ENCODE data around the gene LARP7.
"Not testable (repeated sequence)": the region's sequence is repeated elsewhere in the genome, so short reads cannot be mapped to it uniquely, and the experiment has no call there.

LARP7 gene

DNA sequence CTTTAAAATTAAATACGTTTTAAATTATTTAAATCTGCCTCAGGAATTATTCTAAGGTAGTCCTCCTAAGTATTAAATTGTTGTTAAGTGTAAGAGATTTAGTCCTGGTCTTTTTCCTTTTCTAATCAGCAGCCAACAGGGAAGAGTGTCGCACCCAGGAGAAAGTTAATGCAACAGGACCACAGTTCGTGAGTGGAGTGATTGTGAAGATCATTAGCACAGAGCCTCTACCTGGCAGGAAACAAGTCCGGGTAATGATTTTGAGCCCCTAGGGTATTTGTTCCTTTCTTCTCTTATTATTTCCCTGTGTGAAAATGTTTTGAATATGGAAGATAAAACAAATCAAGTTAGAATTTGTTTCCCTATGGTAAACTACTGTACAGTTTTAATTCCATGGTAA is 13.4 kb downstream of the LARP7 start:
- DNase-seq: no peak

GRCh38 chr4:112651641-112652040 is 14.7 kb downstream of the LARP7 start:
- no peak for DNase-seq

- DNase-seq: no peak
Observed at GRCh38 chr4:112652216-112652615, 15.3 kb downstream of the LARP7 start.

GRCh38 chr4:112655270-112655669 is 18.3 kb downstream of the LARP7 start:
- DNase-seq: no peak

- not testable (repeated sequence) for DNase-seq
Observed at GRCh38 chr4:112656115-112656514, 19.2 kb downstream of the LARP7 start.

DNA sequence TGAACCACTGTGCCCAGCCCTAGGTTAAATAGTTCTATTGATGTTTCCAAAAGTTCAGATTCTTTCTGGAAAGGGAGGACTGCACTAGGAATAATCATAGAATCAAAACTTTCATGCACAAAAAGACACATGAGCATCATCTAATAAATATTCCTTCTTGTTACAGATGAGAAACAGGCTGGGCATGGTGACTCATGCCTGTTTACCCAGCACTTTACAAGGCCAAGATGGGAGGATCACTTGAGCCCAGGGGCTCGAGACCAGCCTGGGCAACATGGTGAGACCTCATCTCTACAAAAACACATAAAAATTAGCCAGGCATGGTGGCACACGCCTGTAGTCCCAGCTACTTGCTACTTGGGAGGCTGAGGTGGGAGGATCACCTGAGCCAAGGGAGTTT is 27.7 kb downstream of the LARP7 start:
- no peak for DNase-seq

GRCh38 chr4:112668131-112668530 is 31.2 kb downstream of the LARP7 start:
- no peak for DNase-seq

GRCh38 chr4:112673076-112673475 is 36.1 kb downstream of the LARP7 start:
- no peak for DNase-seq

DNA sequence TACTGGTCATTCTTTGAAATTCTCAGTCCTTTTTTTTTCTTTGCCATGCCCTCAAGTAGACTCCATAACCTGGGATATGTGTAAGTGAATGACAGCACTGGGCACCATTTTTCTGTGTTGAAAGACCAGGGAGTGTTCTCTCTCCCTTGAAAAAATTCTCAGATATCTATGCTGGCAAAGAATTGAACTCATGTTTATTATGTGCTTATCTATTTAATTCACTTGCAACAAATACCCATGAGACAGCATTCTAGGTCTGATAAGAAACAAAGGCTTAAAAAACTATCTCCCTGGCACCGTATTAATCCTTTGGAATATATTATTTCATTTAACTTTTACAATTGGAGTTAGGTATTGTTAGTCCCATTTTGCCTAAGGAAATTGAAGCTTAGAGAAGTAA is 36.7 kb downstream of the LARP7 start:
- DNase-seq: no peak

GRCh38 chr4:112674376-112674775 is 37.4 kb downstream of the LARP7 start:
- DNase-seq: no peak

GRCh38 chr4:112677519-112678091 is 40.7 kb downstream of the LARP7 start:
- DNase-seq: no peak

DNA sequence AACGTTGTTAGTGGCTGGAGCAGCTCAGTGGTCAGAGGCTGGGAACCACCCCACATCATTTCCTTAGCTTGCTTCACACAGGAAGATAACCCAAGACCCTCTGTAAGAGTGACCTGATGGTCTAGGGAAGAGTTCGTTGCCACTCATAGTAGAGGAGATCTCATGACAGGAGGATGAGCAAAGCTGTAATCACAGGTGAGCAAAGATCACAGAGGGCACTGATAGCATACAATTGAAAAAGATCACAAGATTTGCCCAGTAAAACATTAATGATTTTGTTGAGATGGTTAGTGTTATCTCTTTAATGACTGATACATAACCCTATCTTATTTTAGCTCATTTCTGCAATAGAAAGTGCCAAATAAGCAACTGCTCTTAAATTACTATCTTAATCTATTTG is 44.1 kb downstream of the LARP7 start:
- no peak for DNase-seq

DNA sequence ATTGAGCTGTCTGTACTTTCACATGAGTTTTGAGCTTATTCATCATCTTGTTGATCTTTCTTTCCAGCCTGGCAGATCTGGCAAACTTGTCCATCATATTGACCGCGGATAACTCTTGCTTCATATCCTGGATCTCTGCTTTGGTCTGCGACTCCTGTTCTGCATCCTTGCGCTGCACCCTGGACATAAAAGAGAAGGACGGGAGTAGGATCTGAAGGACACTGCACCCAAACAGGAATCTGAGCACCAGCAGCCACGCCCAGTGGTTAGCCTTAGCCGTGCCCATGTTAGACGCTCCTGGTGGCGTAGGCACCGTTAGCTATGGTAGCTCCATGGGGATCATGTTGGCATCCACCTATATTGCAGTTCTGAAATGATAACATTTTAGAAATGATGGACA is 56.6 kb downstream of the LARP7 start:
- DNase-seq: no peak

- no peak for DNase-seq
Observed at GRCh38 chr4:112700679-112701078, 63.7 kb downstream of the LARP7 start.

- no peak for DNase-seq
Observed at GRCh38 chr4:112702892-112703291, 65.9 kb downstream of the LARP7 start.

DNA sequence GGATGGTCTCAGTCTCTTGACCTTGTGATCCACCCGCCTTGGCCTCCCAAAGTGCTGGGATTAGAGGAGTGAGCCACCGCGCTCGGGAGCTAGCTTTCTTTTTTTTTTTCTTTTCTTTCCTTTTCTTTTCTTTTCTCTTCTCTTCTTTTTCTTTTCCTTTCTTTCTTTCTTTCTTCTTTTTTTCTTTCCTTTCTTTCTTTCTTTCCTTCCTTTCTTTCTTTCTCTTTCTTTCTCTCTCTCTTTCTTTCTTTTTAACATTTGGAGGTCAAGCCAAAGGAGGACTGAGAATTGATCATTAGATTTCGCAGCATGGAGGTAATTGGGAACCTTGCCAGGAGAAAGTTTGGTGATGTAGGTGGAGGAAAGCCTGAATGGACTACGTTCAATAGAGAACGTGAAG is 67.4 kb downstream of the LARP7 start:
- no peak for DNase-seq

- DNase-seq: no peak
Observed at GRCh38 chr4:112704991-112705845, 68.3 kb downstream of the LARP7 start.

- peak in 1 of 2 donors; percentile 2 for DNase-seq
Observed at GRCh38 chr4:112705891-112706839, 69.2 kb downstream of the LARP7 start.

DNA sequence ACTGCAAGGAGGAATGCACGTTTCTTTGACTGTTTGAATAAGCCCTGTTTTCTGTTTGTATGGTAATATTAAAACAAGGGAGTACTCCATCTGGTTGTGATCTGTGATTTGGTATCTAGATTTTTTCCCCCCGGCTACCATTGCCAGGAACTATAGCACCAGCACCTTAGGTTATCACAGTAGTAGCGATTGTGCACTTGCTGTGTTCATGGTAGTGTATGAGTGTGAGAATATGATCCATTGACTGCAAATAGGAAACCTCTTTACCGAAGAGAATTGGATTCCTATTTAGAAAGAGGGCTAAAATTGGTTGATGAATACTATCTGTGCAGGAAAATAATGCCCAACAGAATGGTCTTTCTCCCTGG is 69.9 kb downstream of the LARP7 start:
- no peak for DNase-seq

All from activated CD4-positive, alpha-beta T cell treated with anti-CD3 and anti-CD28 coated beads for 4 hours (primary cell).